WTC11 (cell line): ENCODE measurements around the gene CHD6. TPM values are rescaled to one million over a fixed set of nuclear protein-coding genes. Genes with fewer than 3 reads are reported as not detected.

Source experiments
- ATAC-seq: fragments of 200-7000 bp; cut with Tn5 transposase; 2 replicates; pipeline ENCODE4 v1.10.0; 2021; ENCODE audit warnings: mild to moderate bottlenecking, moderate library complexity
- CTCF ChIA-PET: fragments of 300-600 bp; sonication (Branson Sonifier 250); formaldehyde crosslinking; loops from one replicate; lab custom pipeline; 2021; ENCODE audit warnings: antibody characterized with exemption; lab: Charles Lee
- POLR2A ChIA-PET: fragments of 350-600 bp; sonication (Branson Sonifier 250); formaldehyde crosslinking; loops from one replicate; lab custom pipeline; 2021; ENCODE audit warnings: antibody characterized with exemption; lab: Charles Lee
- DNase-seq: peaks from one replicate; pipeline ENCODE4 v3.0.0; 2021; ENCODE audit warnings: low spot score
- H3K27ac Mint-ChIP-seq: 2 replicates; pipeline ENCODE4 v1.8.0; 2021; ENCODE audit warnings: mixed read lengths
- H3K27me3 Mint-ChIP-seq: 2 replicates; pipeline ENCODE4 v1.8.0; 2021; ENCODE audit warnings: low read depth, mild to moderate bottlenecking, moderate library complexity, mixed read lengths
- H3K36me3 Mint-ChIP-seq: 2 replicates; pipeline ENCODE4 v1.8.0; 2021; ENCODE audit warnings: mixed read lengths
- H3K4me1 Mint-ChIP-seq: 2 replicates; pipeline ENCODE4 v1.8.0; 2022; ENCODE audit warnings: mixed read lengths
- H3K4me3 Mint-ChIP-seq: 2 replicates; pipeline ENCODE4 v1.8.0; 2021; ENCODE audit warnings: mild to moderate bottlenecking, moderate library complexity, mixed read lengths
- H3K9me3 Mint-ChIP-seq: 2 replicates; pipeline ENCODE4 v1.8.0; 2021; ENCODE audit warnings: mixed read lengths
- ARID4B ChIP-seq: sonication (generic); formaldehyde crosslinking; IDR thresholded peaks from 2 replicates; pipeline ENCODE4 v1.8.0; 2023; ENCODE audit warnings: missing genetic modification reagents, mild to moderate bottlenecking, borderline replicate concordance
- ATF1 ChIP-seq: sonication (generic); formaldehyde crosslinking; IDR thresholded peaks from 2 replicates; pipeline ENCODE4 v1.8.1; 2023; ENCODE audit warnings: mild to moderate bottlenecking, moderate library complexity, missing genetic modification reagents
- CREM ChIP-seq: sonication (generic); formaldehyde crosslinking; IDR thresholded peaks from 2 replicates; pipeline ENCODE4 v1.8.1; 2022; ENCODE audit warnings: mild to moderate bottlenecking, missing genetic modification reagents, moderate library complexity
- FOXK1 ChIP-seq: sonication (generic); formaldehyde crosslinking; IDR thresholded peaks from 2 replicates; pipeline ENCODE4 v1.8.0; 2022; ENCODE audit warnings: mild to moderate bottlenecking, moderate library complexity, missing genetic modification reagents
- JUN ChIP-seq: sonication (generic); formaldehyde crosslinking; IDR thresholded peaks from 2 replicates; pipeline ENCODE4 v1.8.0; 2023; ENCODE audit warnings: mild to moderate bottlenecking, missing genetic modification reagents
- NFATC4 ChIP-seq: fragments of 250-450 bp; sonication (Bioruptor Pico); IDR thresholded peaks from 2 replicates; pipeline ENCODE4 v1.9.0; 2021; ENCODE audit warnings: mild to moderate bottlenecking
- NR3C1 ChIP-seq: sonication (generic); formaldehyde crosslinking; conservative IDR thresholded peaks from 2 replicates; pipeline ENCODE4 v1.8.1; 2023; ENCODE audit warnings: low read depth, mild to moderate bottlenecking, missing genetic modification reagents
- PREB ChIP-seq: sonication (generic); formaldehyde crosslinking; IDR thresholded peaks from 2 replicates; pipeline ENCODE4 v1.8.1; 2022; ENCODE audit warnings: mild to moderate bottlenecking, missing genetic modification reagents, moderate library complexity, borderline replicate concordance
- PRRX2 ChIP-seq: fragments of 250-450 bp; sonication (Bioruptor Pico); IDR thresholded peaks from 2 replicates; pipeline ENCODE4 v1.8.0; 2021; ENCODE audit warnings: mild to moderate bottlenecking
- SP1 ChIP-seq: sonication (generic); formaldehyde crosslinking; conservative IDR thresholded peaks from 2 replicates; pipeline ENCODE4 v1.8.1; 2022; ENCODE audit warnings: missing genetic modification reagents
- TCF7 ChIP-seq: sonication (generic); formaldehyde crosslinking; IDR thresholded peaks from 2 replicates; pipeline ENCODE4 v1.8.0; 2022; ENCODE audit warnings: mild to moderate bottlenecking, low read depth, missing genetic modification reagents, moderate library complexity
- ZNF219 ChIP-seq: sonication (generic); formaldehyde crosslinking; IDR thresholded peaks from 2 replicates; pipeline ENCODE4 v1.8.0; 2023; ENCODE audit warnings: missing genetic modification reagents, mild to moderate bottlenecking, borderline replicate concordance
- ZNF263 ChIP-seq: sonication (generic); formaldehyde crosslinking; IDR thresholded peaks from 2 replicates; pipeline ENCODE4 v1.8.1; 2022; ENCODE audit warnings: low read depth, mild to moderate bottlenecking, moderate library complexity, missing genetic modification reagents
- ZNF396 ChIP-seq: fragments of 250-450 bp; sonication (Bioruptor Pico); IDR thresholded peaks from 2 replicates; pipeline ENCODE4 v1.8.0; 2021; ENCODE audit warnings: mild to moderate bottlenecking, moderate library complexity, borderline replicate concordance
- ZNF425 ChIP-seq: fragments of 250-450 bp; sonication (Bioruptor Pico); conservative IDR thresholded peaks from 2 replicates; pipeline ENCODE4 v1.9.0; 2021; ENCODE audit warnings: mild to moderate bottlenecking
- ZNF671 ChIP-seq: fragments of 250-450 bp; sonication (Bioruptor Pico); IDR thresholded peaks from 2 replicates; pipeline ENCODE4 v1.8.0; 2021; ENCODE audit warnings: mild to moderate bottlenecking
- total RNA-seq: library from RNA; stranded (reverse); gene quantifications from 3 replicates; pipeline ENCODE4 v1.2.3, GENCODE V29; 2021
- TF ChIP-seq, protein P1 (sequence below): fragments of 200-600 bp; IDR thresholded peaks from 2 replicates; pipeline ENCODE4 v1.8.0; 2022; ENCODE audit warnings: antibody characterized with exemption
- TF ChIP-seq, protein P2 (sequence below): sonication (generic); formaldehyde crosslinking; IDR thresholded peaks from 2 replicates; pipeline ENCODE4 v1.8.0; 2023; ENCODE audit warnings: missing genetic modification reagents
- TF ChIP-seq, protein P3 (sequence below): fragments of 250-450 bp; sonication (Bioruptor Pico); IDR thresholded peaks from 2 replicates; pipeline ENCODE4 v1.9.0; 2021; ENCODE audit warnings: mild to moderate bottlenecking, borderline replicate concordance

Gene CHD6
- total RNA-seq, 1 experiment from 2014 or later, result 52.1 TPM

DNA sequence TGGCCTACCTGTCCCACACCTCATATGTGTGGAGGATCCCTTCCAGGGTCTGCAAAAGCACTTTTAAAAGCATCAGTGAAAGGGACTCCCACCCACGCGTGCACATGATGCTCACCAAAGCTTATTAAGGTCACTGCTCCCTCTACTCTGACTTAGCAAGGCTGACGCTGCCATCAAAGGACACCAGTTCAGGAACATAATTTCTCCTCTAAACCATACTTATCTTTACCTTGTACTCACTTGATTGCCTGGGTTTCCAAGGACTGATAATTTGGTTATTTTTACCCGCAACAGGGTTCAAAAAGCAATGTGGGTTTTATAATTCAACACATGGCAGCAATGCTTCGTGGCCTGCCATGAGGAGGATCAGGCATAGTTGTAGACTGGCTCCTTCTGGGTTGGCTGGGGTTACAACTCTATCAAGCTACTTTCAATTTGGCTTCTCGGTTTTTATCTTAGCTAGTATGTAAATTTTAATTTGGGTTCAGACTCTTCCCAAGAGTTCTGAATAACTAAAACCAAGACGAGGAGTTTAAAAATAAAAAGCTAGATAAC lies 199.4 kb downstream of the CHD6 start:
- no peak overlapping the region for H3K4me3 Mint-ChIP-seq
- no peaks in the 10 kb centered on the region for H3K9me3 Mint-ChIP-seq
- no peak overlapping the region for H3K27ac Mint-ChIP-seq
- TF ChIP-seq PREB (CRISPR knock-in tag), result no peak
- TF ChIP-seq CREM (CRISPR knock-in tag), result no peak
- TF ChIP-seq SP1 (CRISPR knock-in tag), result no peak
- TF ChIP-seq ATF1, result no peak
- TF ChIP-seq, protein P1, sequence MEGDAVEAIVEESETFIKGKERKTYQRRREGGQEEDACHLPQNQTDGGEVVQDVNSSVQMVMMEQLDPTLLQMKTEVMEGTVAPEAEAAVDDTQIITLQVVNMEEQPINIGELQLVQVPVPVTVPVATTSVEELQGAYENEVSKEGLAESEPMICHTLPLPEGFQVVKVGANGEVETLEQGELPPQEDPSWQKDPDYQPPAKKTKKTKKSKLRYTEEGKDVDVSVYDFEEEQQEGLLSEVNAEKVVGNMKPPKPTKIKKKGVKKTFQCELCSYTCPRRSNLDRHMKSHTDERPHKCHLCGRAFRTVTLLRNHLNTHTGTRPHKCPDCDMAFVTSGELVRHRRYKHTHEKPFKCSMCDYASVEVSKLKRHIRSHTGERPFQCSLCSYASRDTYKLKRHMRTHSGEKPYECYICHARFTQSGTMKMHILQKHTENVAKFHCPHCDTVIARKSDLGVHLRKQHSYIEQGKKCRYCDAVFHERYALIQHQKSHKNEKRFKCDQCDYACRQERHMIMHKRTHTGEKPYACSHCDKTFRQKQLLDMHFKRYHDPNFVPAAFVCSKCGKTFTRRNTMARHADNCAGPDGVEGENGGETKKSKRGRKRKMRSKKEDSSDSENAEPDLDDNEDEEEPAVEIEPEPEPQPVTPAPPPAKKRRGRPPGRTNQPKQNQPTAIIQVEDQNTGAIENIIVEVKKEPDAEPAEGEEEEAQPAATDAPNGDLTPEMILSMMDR, result no peak
- no peak for TF ChIP-seq PRRX2
- no peak for TF ChIP-seq ZNF263 (CRISPR knock-in tag)
- no peak for TF ChIP-seq ZNF671 (CRISPR knock-in tag)
- no peak for TF ChIP-seq ZNF219 (CRISPR knock-in tag)
- TF ChIP-seq NR3C1 (CRISPR knock-in tag), result no peak
- TF ChIP-seq, protein P2, sequence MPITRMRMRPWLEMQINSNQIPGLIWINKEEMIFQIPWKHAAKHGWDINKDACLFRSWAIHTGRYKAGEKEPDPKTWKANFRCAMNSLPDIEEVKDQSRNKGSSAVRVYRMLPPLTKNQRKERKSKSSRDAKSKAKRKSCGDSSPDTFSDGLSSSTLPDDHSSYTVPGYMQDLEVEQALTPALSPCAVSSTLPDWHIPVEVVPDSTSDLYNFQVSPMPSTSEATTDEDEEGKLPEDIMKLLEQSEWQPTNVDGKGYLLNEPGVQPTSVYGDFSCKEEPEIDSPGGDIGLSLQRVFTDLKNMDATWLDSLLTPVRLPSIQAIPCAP (CRISPR knock-in tag), result no peak
- TF ChIP-seq, protein P3, sequence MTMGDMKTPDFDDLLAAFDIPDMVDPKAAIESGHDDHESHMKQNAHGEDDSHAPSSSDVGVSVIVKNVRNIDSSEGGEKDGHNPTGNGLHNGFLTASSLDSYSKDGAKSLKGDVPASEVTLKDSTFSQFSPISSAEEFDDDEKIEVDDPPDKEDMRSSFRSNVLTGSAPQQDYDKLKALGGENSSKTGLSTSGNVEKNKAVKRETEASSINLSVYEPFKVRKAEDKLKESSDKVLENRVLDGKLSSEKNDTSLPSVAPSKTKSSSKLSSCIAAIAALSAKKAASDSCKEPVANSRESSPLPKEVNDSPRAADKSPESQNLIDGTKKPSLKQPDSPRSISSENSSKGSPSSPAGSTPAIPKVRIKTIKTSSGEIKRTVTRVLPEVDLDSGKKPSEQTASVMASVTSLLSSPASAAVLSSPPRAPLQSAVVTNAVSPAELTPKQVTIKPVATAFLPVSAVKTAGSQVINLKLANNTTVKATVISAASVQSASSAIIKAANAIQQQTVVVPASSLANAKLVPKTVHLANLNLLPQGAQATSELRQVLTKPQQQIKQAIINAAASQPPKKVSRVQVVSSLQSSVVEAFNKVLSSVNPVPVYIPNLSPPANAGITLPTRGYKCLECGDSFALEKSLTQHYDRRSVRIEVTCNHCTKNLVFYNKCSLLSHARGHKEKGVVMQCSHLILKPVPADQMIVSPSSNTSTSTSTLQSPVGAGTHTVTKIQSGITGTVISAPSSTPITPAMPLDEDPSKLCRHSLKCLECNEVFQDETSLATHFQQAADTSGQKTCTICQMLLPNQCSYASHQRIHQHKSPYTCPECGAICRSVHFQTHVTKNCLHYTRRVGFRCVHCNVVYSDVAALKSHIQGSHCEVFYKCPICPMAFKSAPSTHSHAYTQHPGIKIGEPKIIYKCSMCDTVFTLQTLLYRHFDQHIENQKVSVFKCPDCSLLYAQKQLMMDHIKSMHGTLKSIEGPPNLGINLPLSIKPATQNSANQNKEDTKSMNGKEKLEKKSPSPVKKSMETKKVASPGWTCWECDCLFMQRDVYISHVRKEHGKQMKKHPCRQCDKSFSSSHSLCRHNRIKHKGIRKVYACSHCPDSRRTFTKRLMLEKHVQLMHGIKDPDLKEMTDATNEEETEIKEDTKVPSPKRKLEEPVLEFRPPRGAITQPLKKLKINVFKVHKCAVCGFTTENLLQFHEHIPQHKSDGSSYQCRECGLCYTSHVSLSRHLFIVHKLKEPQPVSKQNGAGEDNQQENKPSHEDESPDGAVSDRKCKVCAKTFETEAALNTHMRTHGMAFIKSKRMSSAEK (CRISPR knock-in tag), result no peak
- TF ChIP-seq ARID4B (CRISPR knock-in tag), result no peak
- no peak for TF ChIP-seq JUN (CRISPR knock-in tag)
- TF ChIP-seq TCF7 (CRISPR knock-in tag), result no peak
- no peak for TF ChIP-seq FOXK1 (CRISPR knock-in tag)
- no peak for TF ChIP-seq ZNF396
- TF ChIP-seq NFATC4 (CRISPR knock-in tag), result no peak
- no peak for TF ChIP-seq ZNF425 (CRISPR knock-in tag)
- no peaks in the 10 kb centered on the region for H3K4me1 Mint-ChIP-seq
- ChIA-PET CTCF (no interaction called here), POLR2A (interaction anchor here (0.6 to 0.8 kb wide), 2 partner anchors 26 to 76 kb away, joined by 3 read pairs; no protein-coding TSS in a partner anchor)
- DNase-seq (no peak), ATAC-seq (no peak)
- peaks cover 74% of the 10 kb centered on the region for H3K36me3 Mint-ChIP-seq
- H3K27me3 Mint-ChIP-seq, result no peaks in the 10 kb centered on the region
